ENCODE results near the gene FSTL5. TPM values are rescaled to one million over a fixed set of nuclear protein-coding genes. Genes with fewer than 3 reads are reported as not detected.

FSTL5 gene
- total and polyA plus RNA-seq, 10 of the 15 experiments (the other 5 are each of a cell fraction or from before 2014, with no cell fraction given), result 0.04 to 2.4 (median 0.08) TPM; not detected in 4

DNA sequence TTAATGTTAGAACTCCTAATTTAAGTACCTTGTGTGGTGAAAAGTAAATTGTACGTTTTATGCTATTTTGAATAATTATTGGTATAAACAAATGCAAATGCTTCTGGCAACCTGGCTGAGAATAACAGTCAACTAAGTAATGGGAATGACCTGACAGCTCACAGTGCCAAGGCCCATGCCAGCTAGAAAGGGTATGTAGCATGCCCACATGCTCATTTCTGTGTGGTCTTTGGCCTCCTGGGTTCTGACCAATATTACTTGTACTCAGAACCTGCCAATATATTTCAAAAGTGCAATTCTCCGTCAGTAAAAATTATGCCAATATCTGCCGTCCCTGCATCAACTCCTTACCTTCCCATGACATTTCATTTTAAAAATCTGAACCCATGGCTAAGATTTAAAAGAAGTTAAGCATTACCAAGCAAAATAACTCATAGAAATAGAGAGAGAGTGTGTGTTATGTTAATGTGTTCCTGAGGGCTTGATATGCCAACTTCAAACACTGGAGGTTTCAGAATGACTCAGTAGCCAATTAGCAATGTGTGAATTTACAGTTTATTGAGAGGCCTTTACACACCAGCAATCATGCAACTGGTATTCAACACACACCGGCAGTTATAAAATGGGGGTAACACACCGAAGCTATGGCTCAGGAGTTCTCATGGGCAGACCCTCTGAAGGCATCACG is 820.8 kb downstream of the FSTL5 start (continued):
- TF ChIP-seq, protein P1, sequence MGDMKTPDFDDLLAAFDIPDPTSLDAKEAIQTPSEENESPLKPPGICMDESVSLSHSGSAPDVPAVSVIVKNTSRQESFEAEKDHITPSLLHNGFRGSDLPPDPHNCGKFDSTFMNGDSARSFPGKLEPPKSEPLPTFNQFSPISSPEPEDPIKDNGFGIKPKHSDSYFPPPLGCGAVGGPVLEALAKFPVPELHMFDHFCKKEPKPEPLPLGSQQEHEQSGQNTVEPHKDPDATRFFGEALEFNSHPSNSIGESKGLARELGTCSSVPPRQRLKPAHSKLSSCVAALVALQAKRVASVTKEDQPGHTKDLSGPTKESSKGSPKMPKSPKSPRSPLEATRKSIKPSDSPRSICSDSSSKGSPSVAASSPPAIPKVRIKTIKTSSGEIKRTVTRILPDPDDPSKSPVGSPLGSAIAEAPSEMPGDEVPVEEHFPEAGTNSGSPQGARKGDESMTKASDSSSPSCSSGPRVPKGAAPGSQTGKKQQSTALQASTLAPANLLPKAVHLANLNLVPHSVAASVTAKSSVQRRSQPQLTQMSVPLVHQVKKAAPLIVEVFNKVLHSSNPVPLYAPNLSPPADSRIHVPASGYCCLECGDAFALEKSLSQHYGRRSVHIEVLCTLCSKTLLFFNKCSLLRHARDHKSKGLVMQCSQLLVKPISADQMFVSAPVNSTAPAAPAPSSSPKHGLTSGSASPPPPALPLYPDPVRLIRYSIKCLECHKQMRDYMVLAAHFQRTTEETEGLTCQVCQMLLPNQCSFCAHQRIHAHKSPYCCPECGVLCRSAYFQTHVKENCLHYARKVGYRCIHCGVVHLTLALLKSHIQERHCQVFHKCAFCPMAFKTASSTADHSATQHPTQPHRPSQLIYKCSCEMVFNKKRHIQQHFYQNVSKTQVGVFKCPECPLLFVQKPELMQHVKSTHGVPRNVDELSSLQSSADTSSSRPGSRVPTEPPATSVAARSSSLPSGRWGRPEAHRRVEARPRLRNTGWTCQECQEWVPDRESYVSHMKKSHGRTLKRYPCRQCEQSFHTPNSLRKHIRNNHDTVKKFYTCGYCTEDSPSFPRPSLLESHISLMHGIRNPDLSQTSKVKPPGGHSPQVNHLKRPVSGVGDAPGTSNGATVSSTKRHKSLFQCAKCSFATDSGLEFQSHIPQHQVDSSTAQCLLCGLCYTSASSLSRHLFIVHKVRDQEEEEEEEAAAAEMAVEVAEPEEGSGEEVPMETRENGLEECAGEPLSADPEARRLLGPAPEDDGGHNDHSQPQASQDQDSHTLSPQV (IDR thresholded peaks at IDR 0.05), result no peak
- TF ChIP-seq EP300 (IDR thresholded peaks at IDR 0.05; ENCODE audit: borderline replicate concordance in 1 of 2, control insufficient read depth in 1 of 2, low read depth in 2 of 2, low read length in 2 of 2) (peak; percentile 72 to 91; a peak in 3 of 4 replicates), ZNF207 (IDR thresholded peaks at IDR 0.05; ENCODE audit: borderline replicate concordance) (no peak), IRF4 (IDR thresholded peaks at IDR 0.05; ENCODE audit: low read depth, low read length) (peak; percentile 63; the same call in 1 of the 2 replicates), ZNF24 (IDR thresholded peaks at IDR 0.05) (peak; percentile 71; the same call in 1 of the 2 replicates), IKZF1 (conservative IDR thresholded peaks at IDR 0.05) (peak; percentile 80), ZZZ3 (IDR thresholded peaks at IDR 0.05; ENCODE audit: control insufficient read depth, insufficient read length, low read depth) (no peak), CEBPB (IDR thresholded peaks at IDR 0.05; ENCODE audit: borderline replicate concordance in 1 of 2, low read depth in 2 of 2, low read length in 2 of 2) (no peak), ZBTB40 (IDR thresholded peaks at IDR 0.05; ENCODE audit: borderline replicate concordance) (no peak), ZNF217 (IDR thresholded peaks at IDR 0.05) (peak; percentile 70), SIX5 (IDR thresholded peaks at IDR 0.05; ENCODE audit: low read depth, low read length, severe bottlenecking) (no peak), HDGF (IDR thresholded peaks at IDR 0.05) (no peak), EZH2 (IDR thresholded peaks at IDR 0.05; ENCODE audit: borderline replicate concordance, control insufficient read depth, low read depth, low read length) (no peak), NFXL1 (IDR thresholded peaks at IDR 0.05; ENCODE audit: borderline replicate concordance) (no peak)
- TF ChIP-seq, protein P2, sequence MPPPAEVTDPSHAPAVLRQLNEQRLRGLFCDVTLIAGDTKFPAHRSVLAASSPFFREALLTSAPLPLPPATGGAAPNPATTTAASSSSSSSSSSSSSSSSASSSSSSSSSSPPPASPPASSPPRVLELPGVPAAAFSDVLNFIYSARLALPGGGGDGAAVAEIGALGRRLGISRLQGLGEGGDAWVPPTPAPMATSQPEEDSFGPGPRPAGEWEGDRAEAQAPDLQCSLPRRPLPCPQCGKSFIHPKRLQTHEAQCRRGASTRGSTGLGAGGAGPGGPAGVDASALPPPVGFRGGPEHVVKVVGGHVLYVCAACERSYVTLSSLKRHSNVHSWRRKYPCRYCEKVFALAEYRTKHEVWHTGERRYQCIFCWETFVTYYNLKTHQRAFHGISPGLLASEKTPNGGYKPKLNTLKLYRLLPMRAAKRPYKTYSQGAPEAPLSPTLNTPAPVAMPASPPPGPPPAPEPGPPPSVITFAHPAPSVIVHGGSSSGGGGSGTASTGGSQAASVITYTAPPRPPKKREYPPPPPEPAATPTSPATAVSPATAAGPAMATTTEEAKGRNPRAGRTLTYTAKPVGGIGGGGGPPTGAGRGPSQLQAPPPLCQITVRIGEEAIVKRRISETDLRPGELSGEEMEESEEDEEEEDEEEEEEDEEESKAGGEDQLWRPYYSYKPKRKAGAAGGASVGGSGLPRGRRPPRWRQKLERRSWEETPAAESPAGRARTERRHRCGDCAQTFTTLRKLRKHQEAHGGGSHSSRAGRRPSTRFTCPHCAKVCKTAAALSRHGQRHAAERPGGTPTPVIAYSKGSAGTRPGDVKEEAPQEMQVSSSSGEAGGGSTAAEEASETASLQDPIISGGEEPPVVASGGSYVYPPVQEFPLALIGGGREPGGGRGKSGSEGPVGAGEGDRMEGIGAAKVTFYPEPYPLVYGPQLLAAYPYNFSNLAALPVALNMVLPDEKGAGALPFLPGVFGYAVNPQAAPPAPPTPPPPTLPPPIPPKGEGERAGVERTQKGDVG (CRISPR knock-in tag; IDR thresholded peaks at IDR 0.05), result no peak
- TF ChIP-seq, protein P3, sequence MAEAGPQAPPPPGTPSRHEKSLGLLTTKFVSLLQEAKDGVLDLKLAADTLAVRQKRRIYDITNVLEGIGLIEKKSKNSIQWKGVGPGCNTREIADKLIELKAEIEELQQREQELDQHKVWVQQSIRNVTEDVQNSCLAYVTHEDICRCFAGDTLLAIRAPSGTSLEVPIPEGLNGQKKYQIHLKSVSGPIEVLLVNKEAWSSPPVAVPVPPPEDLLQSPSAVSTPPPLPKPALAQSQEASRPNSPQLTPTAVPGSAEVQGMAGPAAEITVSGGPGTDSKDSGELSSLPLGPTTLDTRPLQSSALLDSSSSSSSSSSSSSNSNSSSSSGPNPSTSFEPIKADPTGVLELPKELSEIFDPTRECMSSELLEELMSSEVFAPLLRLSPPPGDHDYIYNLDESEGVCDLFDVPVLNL (IDR thresholded peaks at IDR 0.05; ENCODE audit: low read depth, low read length), result no peak

All from GM12878 (cell line).